GM18907 (cell line): ENCODE results near the gene IER2.

Source experiments
- ATAC-seq: cut with Tn5 transposase; IDR thresholded peaks from one replicate; pipeline ENCODE4 v1.9.1; 2021; ENCODE audit warnings: mild to moderate bottlenecking, moderate library complexity; ENCODE audit not compliant: unreplicated experiment

IER2 gene

GRCh38 chr19:13118424-13119193, 31.6 kb upstream of the IER2 start:
- ATAC-seq = no peak

DNA sequence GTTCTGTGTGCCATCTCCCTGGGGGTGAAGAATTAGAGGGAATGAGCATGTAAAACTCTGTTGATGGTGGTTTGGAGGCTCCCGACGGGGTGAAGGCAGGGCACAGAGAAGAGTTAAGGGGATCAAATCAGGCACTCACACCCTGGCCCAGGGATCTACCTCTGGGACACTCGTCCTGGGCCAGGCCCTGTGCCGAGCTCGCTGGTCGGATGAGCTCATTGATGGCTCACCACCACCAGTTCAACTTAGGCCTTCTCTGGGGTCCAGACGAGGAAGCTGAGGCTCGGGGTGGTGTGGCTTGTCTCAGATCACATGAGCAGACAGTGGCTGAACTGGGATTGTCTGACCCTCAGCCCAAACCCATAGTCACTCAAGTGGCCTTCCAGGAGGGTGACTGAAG, 30.6 kb upstream of the IER2 start:
- ATAC-seq = no peak

GRCh38 chr19:13120031-13120430, 30.2 kb upstream of the IER2 start:
- ATAC-seq = no peak

DNA sequence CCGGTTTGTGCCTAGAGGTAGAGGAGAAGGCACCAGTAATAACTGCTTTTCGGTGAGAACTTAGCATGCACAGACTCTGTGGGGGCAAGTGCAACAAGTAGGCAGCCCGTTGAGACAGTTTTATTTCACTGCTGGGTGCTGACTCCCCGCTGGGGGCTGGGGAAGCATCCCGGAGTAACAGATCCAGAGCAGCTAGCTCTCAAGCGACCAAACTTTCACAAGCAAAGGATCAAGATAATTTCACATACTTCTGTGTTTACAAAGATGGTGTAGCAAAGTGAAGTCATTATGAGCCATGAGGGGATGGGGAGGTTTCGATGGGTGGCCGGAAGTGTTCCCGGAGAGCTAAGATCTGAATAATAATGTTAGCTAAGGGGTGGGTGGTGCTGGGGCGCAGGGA, 29.4 kb upstream of the IER2 start:
- ATAC-seq = no peak

DNA sequence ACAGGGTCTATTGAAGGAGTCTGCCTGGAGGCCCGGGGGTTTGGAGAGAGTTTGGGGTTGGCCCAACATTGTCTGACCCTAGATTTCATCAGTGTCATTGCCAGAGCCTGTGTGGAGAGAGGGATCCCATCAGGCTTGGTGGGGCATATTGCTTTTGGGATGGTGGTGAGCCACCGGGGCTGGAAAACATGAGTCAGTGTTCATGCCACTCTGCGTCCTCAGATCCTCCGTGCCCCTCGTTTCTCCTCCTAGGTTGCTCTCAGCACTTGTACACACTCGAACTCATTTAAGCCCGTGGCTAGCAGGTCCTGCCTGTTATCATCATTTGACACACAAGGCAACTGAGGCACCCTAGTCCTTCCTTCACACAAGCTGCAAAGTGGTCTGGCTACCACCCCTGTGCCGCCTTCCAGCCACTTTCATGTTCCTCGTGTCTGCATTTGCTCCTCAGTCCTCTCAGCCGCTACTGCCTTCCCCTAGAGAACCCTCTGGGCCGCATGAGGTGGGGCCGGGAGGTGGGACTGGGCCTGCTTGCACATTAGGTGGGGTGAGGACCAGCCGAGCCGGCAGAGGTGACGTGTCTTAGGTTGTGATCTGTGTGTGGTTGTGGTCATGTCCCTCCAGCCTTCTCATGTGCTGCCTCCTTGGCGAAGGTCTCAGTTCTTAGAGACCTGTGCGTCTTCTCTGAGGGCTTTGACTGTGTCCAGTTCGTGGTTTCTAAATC, 28.5 kb upstream of the IER2 start:
- ATAC-seq = no peak

DNA sequence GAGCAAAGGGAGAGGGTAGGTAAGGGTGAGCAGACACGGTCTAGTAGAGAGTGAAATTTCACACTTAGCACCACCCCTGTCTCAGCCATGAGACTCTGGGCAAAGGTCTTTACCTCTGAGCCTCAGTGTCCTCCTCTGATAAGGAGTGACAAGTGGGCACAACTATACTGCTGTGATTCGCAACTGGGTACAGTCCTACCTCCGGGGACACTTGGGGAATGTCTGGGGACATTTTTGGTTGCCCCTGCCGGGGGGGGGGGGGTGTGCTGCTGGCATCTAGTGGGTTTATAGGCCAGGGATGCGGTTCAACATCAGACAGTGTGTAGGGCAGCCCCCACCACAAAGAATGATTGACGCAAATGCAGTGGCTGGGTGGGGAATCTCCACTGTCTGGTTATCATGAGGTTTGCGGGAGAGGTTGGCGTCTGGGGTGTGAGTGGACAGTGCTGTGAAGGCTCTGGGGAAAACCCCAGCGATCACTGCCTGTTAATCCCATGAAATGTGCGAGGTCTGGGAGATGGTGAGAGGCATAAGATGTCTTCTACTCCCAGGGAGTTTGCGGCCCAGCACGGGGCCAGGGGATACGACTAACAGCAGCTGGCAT, 27.8 kb upstream of the IER2 start:
- no peak for ATAC-seq

- no peak for ATAC-seq
Observed at GRCh38 chr19:13122980-13123957, 26.9 kb upstream of the IER2 start.

- no peak for ATAC-seq
Observed at GRCh38 chr19:13127051-13127450, 23.2 kb upstream of the IER2 start.

GRCh38 chr19:13127811-13128575, 22.2 kb upstream of the IER2 start:
- ATAC-seq = no peak

DNA sequence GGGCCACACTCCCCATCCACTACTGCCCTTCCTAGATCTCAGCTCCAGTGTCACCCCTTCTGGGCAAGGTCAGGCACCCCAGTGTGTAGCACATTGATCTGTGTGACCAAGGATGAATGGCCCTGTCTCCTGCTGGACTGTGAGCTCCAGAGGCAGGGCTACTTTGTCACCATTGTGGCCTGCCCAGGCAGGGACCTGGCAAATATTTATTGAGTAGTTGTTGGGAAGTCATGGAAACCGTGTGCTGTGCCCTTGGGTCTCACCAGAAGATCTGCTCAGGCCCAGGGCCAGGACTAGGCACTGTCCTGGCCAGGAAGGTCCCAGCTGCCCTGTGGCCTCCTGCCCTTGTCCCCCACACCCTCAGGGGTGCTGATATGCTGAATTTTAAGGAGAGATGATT, 21.6 kb upstream of the IER2 start:
- no peak for ATAC-seq

DNA sequence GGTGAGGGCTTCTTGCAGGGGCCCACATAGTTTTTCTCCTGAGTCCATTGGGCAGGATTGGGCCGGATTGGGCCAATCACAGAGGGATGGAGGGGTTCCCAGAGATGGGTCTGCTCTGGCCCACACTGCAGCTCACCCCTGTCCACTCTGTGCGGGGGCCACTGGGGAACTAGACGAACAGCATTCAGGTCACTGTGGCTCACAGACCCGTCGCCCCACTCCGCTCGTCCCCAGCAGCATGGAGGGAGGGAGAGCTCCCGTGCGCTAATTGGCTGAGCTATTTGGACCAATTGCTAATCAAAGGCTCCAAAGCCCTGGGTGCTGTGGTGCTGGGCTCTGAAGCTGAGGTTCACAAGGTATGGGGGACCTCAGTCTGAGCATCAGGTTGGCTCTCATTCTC, 20.8 kb upstream of the IER2 start:
- no peak for ATAC-seq

- no peak for ATAC-seq
Observed at GRCh38 chr19:13130886-13131490, 19.2 kb upstream of the IER2 start.

GRCh38 chr19:13132471-13133180, 17.6 kb upstream of the IER2 start:
- no peak for ATAC-seq

- no peak for ATAC-seq
Observed at GRCh38 chr19:13133241-13133870, 16.9 kb upstream of the IER2 start.

- ATAC-seq = no peak
Observed at GRCh38 chr19:13134626-13135025, 15.6 kb upstream of the IER2 start.

- no peak for ATAC-seq
Observed at GRCh38 chr19:13135068-13136062, 14.8 kb upstream of the IER2 start.

DNA sequence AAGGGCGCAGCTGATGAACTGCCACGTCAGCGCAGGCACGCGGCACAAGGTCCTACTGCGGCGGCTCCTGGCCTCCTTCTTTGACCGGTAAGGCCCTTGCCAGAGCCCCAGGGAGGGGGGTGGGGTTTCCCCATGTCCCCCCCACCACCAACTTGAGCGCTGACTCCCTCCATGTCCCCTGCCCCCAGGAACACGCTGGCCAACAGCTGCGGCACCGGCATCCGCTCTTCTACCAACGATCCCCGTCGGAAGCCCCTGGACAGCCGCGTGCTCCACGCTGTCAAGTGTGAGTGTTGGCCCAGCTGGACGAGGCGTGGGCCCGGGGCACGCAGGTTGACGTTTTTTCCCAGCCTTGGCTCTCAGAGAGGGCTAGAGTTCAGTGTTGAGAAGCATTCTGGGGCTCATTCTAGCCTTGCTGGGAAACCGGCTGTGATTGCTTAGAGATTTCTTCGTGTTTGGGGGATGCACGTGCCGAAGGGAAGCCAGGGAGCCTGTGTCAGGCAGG, 12.9 kb upstream of the IER2 start:
- ATAC-seq = no peak
